Activated CD4-positive, alpha-beta T cell treated with anti-CD3 and anti-CD28 coated beads, Interleukin-2, amount 50 U/mL, for 24 hours (primary cell): ENCODE results near the gene DHX35.
A peak's percentile ranks its signal among the peaks of the same experiment; 100 is the strongest.
"Not testable (repeated sequence)": the region's sequence is repeated elsewhere in the genome, so short reads cannot be mapped to it uniquely, and the experiment has no call there.

Experiments
- DNase-seq, 2 donors: peaks; one replicate each; pipeline ENCODE4 v3.0.0-alpha.2; 2020; ENCODE audit warnings: low read depth in 1 of 2, low spot score in 1 of 2

The DHX35 gene

GRCh38 chr20:38939686-38940085, 22.5 kb upstream of the DHX35 start:
- no peak for DNase-seq

GRCh38 chr20:38940644-38941043, 21.5 kb upstream of the DHX35 start:
- no peak for DNase-seq

- DNase-seq = no peak
These were observed 20.3 kb upstream of the DHX35 start for GRCh38 chr20:38941726-38942389.

GRCh38 chr20:38945012-38945411, 17.1 kb upstream of the DHX35 start:
- no peak for DNase-seq

GRCh38 chr20:38946836-38947235, 15.3 kb upstream of the DHX35 start:
- DNase-seq = no peak

GRCh38 chr20:38947931-38948362, 14.2 kb upstream of the DHX35 start:
- no peak for DNase-seq

- no peak for DNase-seq
These were observed 11.9 kb upstream of the DHX35 start for GRCh38 chr20:38950254-38950653.

GRCh38 chr20:38951611-38952010, 10.5 kb upstream of the DHX35 start:
- DNase-seq = no peak

GRCh38 chr20:38952153-38952552, 10.0 kb upstream of the DHX35 start:
- DNase-seq = no peak

GRCh38 chr20:38953630-38954340, 8.4 kb upstream of the DHX35 start:
- no peak for DNase-seq

- no peak for DNase-seq
These were observed 4.8 kb upstream of the DHX35 start for GRCh38 chr20:38957235-38957876.

- no peak for DNase-seq
These were observed 4.1 kb upstream of the DHX35 start for GRCh38 chr20:38957915-38958485.

- DNase-seq = not testable (repeated sequence)
These were observed 1.9 kb upstream of the DHX35 start for GRCh38 chr20:38960187-38960687.

- DNase-seq = peak in 1 of 2 donors; percentile 30
These were observed 557 bp upstream of the DHX35 start for GRCh38 chr20:38961530-38962043.

GRCh38 chr20:38962928-38963401, 821 bp downstream of the DHX35 start:
- no peak for DNase-seq

- DNase-seq = no peak
These were observed 1.6 kb downstream of the DHX35 start for GRCh38 chr20:38963745-38964144.

- DNase-seq = no peak
These were observed 3.1 kb downstream of the DHX35 start for GRCh38 chr20:38965264-38965663.

GRCh38 chr20:38968090-38968489, 5.9 kb downstream of the DHX35 start:
- DNase-seq = no peak

GRCh38 chr20:38969708-38970107, 7.6 kb downstream of the DHX35 start:
- no peak for DNase-seq

GRCh38 chr20:38970302-38970701, 8.2 kb downstream of the DHX35 start:
- no peak for DNase-seq

- DNase-seq = no peak
These were observed 11.0 kb downstream of the DHX35 start for GRCh38 chr20:38973107-38973506.
